ENCODE measurements around the gene OPRD1. TPM values are rescaled to one million over a fixed set of nuclear protein-coding genes. Genes with fewer than 3 reads are reported as not detected.

The OPRD1 gene
- total and polyA plus RNA-seq, 2 experiments from 2014 or later: 0.07 to 0.08 TPM

DNA sequence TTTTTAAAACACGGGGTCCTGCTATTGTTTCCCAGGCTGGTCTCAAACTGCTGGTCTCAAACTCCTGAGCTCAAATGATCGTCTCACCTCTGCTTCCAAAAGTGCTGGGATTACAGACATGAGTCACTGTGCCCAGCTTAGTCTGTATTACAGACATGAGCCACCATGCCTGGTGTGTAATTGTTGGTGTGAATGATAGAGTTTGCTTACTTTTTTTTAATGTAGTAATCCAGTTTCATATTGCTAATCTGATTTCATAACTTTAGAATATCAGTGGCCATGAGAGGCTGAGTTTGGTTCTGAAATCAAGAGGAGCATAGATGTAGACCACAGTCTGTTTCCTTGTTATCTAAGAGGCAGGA is 105.8 kb downstream of the OPRD1 start:
- Histone ChIP-seq H2AFZ (no peak overlapping the region), H3K27ac (no peak overlapping the region), H3K79me2 (peaks cover 68% of the 10 kb centered on the region), H4K20me1 (ENCODE audit: insufficient read depth, poor library complexity, severe bottlenecking) (peaks cover 22% of the 10 kb centered on the region), H3K4me3 (no peak overlapping the region), H3K27me3 (no peaks in the 10 kb centered on the region), H3K4me1 (ENCODE audit: insufficient read depth) (no peaks in the 10 kb centered on the region), H3K4me2 (no peak overlapping the region), H3K9me2 (replicated peaks; ENCODE audit: insufficient read depth) (no peaks in the 10 kb centered on the region), H3K36me3 (replicated peaks; ENCODE audit: insufficient read depth, low read depth) (no peaks in the 10 kb centered on the region), H3K9me3 (ENCODE audit: low read depth) (no peaks in the 10 kb centered on the region)
- TF ChIP-seq EZH2phosphoT487 (IDR thresholded peaks at IDR 0.05; ENCODE audit: low read depth, severe bottlenecking, unreplicated experiment): no peak
- TF ChIP-seq, protein P1, sequence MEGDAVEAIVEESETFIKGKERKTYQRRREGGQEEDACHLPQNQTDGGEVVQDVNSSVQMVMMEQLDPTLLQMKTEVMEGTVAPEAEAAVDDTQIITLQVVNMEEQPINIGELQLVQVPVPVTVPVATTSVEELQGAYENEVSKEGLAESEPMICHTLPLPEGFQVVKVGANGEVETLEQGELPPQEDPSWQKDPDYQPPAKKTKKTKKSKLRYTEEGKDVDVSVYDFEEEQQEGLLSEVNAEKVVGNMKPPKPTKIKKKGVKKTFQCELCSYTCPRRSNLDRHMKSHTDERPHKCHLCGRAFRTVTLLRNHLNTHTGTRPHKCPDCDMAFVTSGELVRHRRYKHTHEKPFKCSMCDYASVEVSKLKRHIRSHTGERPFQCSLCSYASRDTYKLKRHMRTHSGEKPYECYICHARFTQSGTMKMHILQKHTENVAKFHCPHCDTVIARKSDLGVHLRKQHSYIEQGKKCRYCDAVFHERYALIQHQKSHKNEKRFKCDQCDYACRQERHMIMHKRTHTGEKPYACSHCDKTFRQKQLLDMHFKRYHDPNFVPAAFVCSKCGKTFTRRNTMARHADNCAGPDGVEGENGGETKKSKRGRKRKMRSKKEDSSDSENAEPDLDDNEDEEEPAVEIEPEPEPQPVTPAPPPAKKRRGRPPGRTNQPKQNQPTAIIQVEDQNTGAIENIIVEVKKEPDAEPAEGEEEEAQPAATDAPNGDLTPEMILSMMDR (IDR thresholded peaks at IDR 0.05; ENCODE audit: poor library complexity): no peak
- no peak for TF ChIP-seq EZH2 (IDR thresholded peaks at IDR 0.05; ENCODE audit: borderline replicate concordance)
- WGBS (ENCODE audit: low lambda C conversion rate, missing lambda C conversion rate): 79% methylated on average over 2 of the region's 2 CpGs
- no peak for DNase-seq (ENCODE audit: low spot score)

Small RNAs within 50 kb of the gene (small RNA-seq; reads per million reads assigned to genes)
- not detected for gene RF00019

Other genes starting within 250 kb of the OPRD1 start
- gene RAB42, start 219.9 kb upstream of the OPRD1 start, total RNA-seq: 19.4 and 23.6 TPM in 2 replicates
- gene RAB42, start 219.9 kb upstream of the OPRD1 start, polyA plus RNA-seq: 8.6 and 10.3 TPM in 2 replicates
- gene TAF12, start 169.1 kb upstream of the OPRD1 start, total RNA-seq: 22.9 and 26.5 TPM in 2 replicates
- 35.0 and 35.2 TPM in 2 replicates for gene TAF12, start 169.1 kb upstream of the OPRD1 start, polyA plus RNA-seq
- gene RNU11, start 163.6 kb upstream of the OPRD1 start, total RNA-seq: not detected in 2 replicates
- gene RNU11, start 163.6 kb upstream of the OPRD1 start, polyA plus RNA-seq: not detected in 2 replicates
- gene GMEB1, start 143.4 kb upstream of the OPRD1 start, total RNA-seq: 9.2 and 10.6 TPM in 2 replicates
- 7.0 and 7.6 TPM in 2 replicates for gene GMEB1, start 143.4 kb upstream of the OPRD1 start, polyA plus RNA-seq
- 71.9 and 87.3 TPM in 2 replicates for gene YTHDF2, start 75.2 kb upstream of the OPRD1 start, total RNA-seq
- gene YTHDF2, start 75.2 kb upstream of the OPRD1 start, polyA plus RNA-seq: 66.8 and 83.3 TPM in 2 replicates
- gene EPB41, start 102.4 kb downstream of the OPRD1 start, total RNA-seq: 51.7 and 60.8 TPM in 2 replicates
- 13.2 and 20.5 TPM in 2 replicates for gene EPB41, start 102.4 kb downstream of the OPRD1 start, polyA plus RNA-seq